T-helper 22 cell (primary cell): Measurements from ENCODE around the gene RER1.

Experiments
- DNase-seq: peaks from one replicate; pipeline ENCODE4 v3.0.0-alpha.2; 2020; ENCODE audit warnings: low read depth

Gene RER1

DNA sequence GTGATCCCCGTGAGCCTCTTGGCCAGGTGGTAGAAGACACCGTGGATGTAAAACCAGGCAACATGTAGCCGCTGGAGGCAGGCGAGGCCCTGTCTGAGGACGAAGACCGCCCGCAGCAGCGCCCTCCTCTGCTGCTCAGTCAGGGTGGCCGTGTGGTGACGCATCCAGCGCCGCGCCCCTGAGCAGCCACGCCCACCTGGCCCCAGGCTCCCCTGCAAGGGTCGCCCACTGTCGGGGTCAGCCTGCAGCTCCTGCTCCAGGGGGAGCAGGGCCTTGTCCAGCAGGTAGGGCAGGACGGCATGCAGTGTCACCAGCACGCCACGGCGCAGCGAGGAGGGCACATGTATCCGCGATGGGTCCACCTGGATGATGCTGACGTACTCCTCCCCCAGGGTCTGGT, 16.8 kb downstream of the RER1 start:
- no peak for DNase-seq

DNA sequence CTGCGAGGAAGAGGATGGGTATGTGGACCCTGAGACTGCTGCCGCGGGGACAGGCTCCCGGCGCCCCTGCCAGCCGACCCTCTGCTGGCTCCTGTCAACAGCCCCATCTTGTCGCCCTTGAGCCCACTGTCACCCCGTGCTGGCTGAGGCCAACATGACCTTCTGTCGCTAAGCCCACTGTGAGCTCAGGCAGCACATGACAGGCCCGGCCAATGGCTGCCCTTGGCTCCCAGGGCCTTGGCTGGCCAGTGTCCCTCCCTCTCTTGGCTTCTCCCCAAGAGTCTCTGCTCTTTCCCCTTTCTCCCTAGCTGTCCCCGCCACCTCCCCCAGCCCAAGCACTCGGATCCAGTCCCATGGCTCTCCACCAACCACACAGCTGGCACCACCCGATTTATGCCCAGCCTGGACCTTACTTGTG, 17.2 kb downstream of the RER1 start:
- DNase-seq = no peak

- DNase-seq = no peak
These were observed 18.1 kb downstream of the RER1 start for GRCh38 chr1:2409745-2410144.

DNA sequence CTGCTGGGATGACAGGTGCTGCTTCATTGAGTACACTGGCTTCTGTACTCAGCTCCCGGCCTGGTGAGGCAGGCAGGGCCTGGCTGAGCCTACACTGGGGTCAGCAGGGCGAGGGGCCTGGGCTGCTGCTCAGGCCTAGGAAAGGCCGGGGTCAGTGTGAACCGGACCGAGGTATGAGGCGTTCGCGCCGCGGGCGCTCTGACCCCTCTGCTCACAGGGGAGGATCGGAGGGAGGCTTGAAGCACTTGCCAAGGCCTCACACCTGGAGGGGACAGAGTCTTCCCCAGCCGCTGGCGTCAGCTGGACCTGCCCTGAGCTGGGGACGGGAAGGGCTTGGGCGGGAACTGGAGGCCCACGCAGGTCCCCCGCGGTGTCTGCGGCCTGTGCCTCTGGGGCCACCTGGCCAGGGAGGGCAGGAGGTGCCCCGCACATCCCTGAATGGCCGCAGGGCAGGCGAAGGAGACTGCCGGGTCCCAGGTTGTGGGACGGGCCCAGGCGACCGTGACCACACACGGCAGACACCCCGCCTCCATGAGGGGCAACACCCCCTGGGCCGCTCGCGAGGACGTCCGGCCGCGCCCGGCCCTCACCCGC, 20.3 kb downstream of the RER1 start:
- no peak for DNase-seq

GRCh38 chr1:2412395-2412772, 20.7 kb downstream of the RER1 start, which contains the start of gene PEX10:
Gene PEX10, minus strand, starts transcription at chr1:2412564. Its CDS starts 62 bp downstream, at chr1:2412502.
- DNase-seq = peak; percentile 95

GRCh38 chr1:2412773-2413494, 21.3 kb downstream of the RER1 start:
- DNase-seq = no peak

DNA sequence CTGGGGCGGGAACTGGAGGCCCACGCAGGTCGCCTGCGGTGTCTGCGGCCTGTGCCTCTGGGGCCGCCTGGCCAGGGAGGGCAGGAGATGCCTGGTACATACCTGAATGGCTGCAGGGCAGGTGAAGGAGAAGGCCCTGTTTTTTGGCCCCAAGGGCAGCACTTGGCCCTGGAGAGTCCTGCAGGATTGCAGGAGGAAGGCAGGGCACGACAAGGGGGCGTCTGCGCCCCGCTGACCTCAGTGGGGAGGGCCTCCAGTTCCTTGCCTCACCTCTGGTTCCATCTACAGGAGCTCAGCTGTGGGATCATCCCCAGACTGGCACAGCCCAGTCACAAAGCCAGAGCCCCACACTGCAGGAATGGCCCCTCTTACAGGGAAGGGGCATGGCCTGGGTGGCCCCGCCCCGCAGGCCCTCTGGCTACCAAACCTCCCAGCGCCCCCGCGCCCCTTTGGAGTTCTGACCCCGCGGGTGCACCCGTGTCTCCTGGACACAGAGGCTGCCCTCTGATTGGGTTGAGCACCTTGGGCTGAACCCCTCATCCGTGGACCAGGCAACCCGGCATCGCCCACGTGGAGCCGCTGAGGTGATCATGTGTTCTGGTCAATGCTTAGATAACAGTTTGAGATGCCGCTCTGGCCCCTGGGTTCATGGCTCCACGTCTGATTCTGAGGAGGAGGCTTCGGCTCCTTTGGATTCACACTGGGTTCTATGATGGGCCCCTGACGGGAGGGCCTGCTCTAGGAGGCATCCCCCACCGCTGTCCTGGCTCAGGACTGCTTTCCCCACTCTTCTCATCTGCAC, 22.1 kb downstream of the RER1 start:
- DNase-seq = no peak

- peak; percentile 57 for DNase-seq
These were observed 22.8 kb downstream of the RER1 start for GRCh38 chr1:2414297-2414958.

DNA sequence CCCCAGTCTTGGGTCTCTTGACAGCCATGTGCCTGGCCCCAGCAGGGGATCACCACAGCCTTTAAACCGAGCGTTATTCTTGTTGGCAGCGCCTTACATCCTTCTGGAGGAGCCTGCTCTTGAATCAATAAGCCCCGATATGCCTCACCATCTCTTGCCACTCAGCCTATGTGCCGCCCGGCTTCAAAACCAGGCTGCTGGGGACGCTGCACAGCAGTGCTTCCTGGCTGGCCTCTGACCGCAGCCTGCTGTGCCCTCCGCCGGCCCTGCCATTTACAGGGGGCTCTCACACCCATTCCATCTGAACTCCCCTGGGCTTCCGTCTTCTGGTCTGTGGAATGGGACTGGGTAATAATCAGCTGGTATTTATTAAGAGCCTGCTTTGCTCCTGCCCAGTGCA, 23.7 kb downstream of the RER1 start:
- DNase-seq = no peak

DNA sequence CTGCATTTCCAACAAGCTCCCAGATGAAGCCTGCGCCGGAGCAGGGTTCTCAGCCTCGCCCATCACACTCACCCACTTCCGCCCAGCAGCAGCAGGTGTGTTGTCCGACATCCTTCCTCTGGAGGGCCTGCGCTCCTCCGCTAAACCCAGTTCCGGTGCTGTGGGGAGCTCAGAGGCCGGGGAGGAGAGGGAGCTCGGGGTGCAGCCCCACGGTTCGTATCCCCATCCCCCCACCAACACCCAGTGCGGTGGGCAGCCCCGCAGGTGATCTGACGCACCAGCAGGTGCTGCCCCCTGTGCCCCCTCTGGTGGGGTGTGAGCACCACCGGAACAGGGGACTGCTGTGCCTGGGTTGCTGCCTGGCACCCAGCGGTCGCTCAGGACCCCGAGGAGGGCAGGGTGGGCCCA, 24.2 kb downstream of the RER1 start:
- DNase-seq = no peak

DNA sequence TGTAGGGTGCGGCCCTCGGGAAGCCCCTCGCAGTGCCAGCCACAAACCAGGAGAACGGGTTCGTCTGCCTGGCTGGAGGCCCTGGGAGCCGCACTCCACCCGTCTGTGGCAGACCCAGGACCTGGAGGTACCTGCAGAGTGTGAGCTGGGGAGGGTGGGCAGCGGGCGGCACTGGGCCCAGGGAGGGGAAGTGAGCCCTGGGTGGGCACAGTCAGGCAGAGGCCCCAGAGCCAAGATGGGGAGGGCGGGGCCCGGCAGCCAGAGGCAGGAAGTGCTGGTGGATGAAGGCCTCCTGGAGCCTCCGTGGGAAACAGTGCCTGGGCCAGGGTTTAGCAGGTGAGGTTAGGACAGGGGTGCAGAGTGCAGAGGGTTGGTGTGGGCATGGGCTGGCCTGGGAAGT, 24.8 kb downstream of the RER1 start:
- peak; percentile 9 for DNase-seq

GRCh38 chr1:2417083-2417832, 25.6 kb downstream of the RER1 start:
- no peak for DNase-seq

DNA sequence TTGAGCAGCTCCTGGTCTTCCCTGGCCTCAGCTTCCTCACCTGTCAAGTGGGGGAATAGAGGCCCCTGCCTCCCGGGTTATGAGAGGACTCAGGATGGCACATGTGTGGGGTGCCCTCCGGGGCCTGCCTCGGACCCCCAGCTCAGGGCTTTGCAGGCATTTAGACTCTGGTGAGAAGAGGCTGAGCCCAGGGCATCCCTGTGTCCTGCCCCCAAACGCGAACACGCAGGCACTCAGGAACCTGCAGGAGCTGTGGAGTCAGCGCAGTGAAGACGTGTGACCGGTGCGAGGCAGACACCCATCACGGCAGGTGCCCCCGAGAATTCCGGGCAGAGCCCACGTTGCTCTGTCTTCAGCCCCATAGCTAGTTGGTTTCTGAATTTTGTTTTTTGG, 26.2 kb downstream of the RER1 start:
- no peak for DNase-seq

- no peak for DNase-seq
These were observed 27.2 kb downstream of the RER1 start for GRCh38 chr1:2418791-2419320.

DNA sequence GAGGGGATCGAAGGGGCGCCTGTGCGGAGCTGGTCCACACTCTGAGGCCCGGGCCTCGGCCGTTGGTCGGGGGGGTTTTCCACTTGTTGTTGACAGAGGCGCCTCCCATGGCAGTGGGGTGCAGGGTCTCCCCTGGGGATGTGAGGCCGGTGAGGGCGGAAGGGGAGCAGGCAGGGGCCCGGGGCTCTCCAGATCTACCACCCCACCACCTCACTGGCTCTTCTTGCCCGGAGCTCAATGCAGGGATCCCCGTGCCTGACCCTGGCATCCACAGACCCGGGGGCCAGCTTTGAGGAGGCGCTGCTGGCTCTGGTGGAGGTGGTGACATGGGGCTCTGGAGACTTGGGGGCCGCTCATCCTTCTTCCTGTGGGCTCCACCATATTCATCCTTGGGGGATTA, 27.8 kb downstream of the RER1 start:
- no peak for DNase-seq

GRCh38 chr1:2422523-2422922, 30.9 kb downstream of the RER1 start:
- no peak for DNase-seq

- no peak for DNase-seq
These were observed 34.3 kb downstream of the RER1 start for GRCh38 chr1:2425892-2426291.

GRCh38 chr1:2426540-2426939, 34.9 kb downstream of the RER1 start:
- no peak for DNase-seq

DNA sequence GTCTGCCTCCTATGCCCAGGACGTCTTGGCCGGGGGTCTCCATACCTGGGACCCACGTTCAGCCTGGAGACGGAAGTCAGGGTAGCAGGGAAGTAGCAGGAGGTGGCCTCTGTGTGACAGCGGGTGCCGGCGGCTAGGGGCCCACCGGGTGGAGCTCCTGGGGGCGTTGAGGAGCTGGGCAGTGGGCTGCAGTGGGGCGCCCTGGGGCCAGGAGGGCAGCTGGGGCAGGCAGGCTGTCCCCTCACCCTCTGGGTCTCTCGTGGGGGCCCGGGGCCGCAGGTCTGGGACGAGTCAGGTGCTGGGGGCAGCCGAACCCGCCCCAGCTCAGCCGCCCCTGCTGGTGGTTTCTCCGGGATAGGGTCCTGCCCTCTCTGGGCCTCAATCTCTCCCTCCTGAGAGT, 35.4 kb downstream of the RER1 start:
- no peak for DNase-seq

DNA sequence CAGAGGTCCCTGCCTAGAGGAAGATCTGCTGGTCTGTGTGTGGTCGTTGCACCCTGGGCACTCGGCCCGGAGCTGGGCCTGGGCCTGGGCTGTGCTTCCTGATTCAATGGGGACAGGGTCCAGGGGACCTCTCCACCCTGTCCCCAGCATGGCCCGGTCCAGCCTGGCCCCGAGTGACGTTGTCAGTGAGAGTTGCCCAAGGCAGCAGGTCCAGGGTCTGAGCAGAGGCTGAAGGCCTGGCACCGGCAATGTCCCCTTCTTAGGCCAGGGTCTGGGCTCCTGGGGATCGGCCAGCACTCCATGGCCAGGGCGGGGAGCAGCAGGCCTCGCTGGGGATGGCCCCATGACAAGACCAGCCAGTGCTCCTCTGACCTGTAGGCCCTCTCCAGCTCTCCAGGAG, 36.3 kb downstream of the RER1 start:
- DNase-seq = no peak

DNA sequence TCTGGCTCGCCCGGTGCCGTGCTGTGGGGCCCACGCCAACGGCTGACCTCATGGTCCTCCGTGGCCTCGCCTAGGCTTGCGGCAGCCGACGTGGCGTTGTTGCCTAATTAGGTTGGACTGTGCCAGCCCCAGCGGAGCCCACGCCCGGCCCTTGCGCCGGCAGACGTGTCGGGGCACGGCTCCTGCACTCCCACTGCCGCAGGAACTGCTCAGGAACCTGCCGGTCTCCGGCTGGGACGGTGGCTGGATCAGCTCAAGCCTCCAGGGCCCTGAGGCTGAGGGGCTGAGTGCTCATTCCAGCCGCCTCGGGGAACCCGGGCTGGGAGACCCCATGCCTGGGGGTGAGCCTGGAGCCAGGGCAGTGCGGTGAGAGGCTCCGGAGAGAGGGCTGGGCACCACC, 36.8 kb downstream of the RER1 start:
- no peak for DNase-seq
